Thyroid gland (tissue), 4 donors: ENCODE data around the gene VAMP8. TPM values are rescaled to one million over a fixed set of nuclear protein-coding genes. Genes with fewer than 3 reads are reported as not detected.

Experiments
- DNase-seq, 2 donors: peaks; one replicate each; pipeline ENCODE4 v3.0.0-alpha.2; 2019
- H3K27ac ChIP-seq, 3 donors: fragments of 200-600 bp; sonication (generic); 1 replicate in 2 of 3; 2 replicates in 1 of 3; pipeline ENCODE4 v1.5.1; 2016 to 2019; ENCODE audit warnings: mild to moderate bottlenecking in 1 of 3, moderate library complexity in 1 of 3
- H3K27me3 ChIP-seq: fragments of 200-600 bp; sonication (generic); one replicate; pipeline ENCODE4 v1.5.1; 2019
- H3K36me3 ChIP-seq, 2 donors: fragments of 200-600 bp; sonication (generic); one replicate each; pipeline ENCODE4 v1.5.1; 2016 to 2019
- H3K4me1 ChIP-seq, 2 donors: fragments of 200-600 bp; sonication (generic); one replicate each; pipeline ENCODE4 v1.5.1; 2017 to 2019
- H3K4me3 ChIP-seq, 3 donors: fragments of 200-600 bp; sonication (generic); replicated peaks in 1 of 3; 1 replicate in 2 of 3; 2 replicates in 1 of 3; pipeline ENCODE4 v1.5.1; 2016; ENCODE audit warnings: mild to moderate bottlenecking in 1 of 3
- H3K9me3 ChIP-seq: fragments of 200-600 bp; sonication (generic); one replicate; pipeline ENCODE4 v1.5.1; 2017
- POLR2A ChIP-seq, 2 donors: fragments of 450-650 bp; IDR thresholded peaks; one replicate each; pipeline ENCODE4 v1.6.1; 2017; ENCODE audit warnings: antibody characterized with exemption in 2 of 2, mild to moderate bottlenecking in 2 of 2, moderate library complexity in 1 of 2
- WGBS, 2 donors: methylation state at CpG; one replicate each; pipeline ENCODE4 v1.1.5; 2017; 5-methylcytosine and 5-hydroxymethylcytosine counted together
- intact Hi-C: fragments of 100-400 bp; cut with DNase I; formaldehyde crosslinking; loops from one replicate; pipeline ENCODE4 v1.15.1; 2023
- total RNA-seq, 4 donors: library from RNA; depleted of rRNA; stranded (reverse); fragments of >200 nt; gene quantifications; one replicate each; pipeline ENCODE4 v1.2.3, GENCODE V29; 2016
- TF ChIP-seq, protein P1 (sequence below), 6 experiments: fragments of 200-600 bp in 3 of 6; fragments of 450-650 bp in 3 of 6; sonication (generic) in 3 of 6; IDR thresholded peaks; one replicate each; pipeline ENCODE4 v1.5.1; 2016 to 2019; ENCODE audit warnings: antibody characterized with exemption in 6 of 6, mild to moderate bottlenecking in 2 of 6, inconsistent platforms in 1 of 6, moderate library complexity in 1 of 6

Gene VAMP8
- total RNA-seq, 4 donors from 2014 or later, result 89.6 to 171 (median 121) TPM

DNA sequence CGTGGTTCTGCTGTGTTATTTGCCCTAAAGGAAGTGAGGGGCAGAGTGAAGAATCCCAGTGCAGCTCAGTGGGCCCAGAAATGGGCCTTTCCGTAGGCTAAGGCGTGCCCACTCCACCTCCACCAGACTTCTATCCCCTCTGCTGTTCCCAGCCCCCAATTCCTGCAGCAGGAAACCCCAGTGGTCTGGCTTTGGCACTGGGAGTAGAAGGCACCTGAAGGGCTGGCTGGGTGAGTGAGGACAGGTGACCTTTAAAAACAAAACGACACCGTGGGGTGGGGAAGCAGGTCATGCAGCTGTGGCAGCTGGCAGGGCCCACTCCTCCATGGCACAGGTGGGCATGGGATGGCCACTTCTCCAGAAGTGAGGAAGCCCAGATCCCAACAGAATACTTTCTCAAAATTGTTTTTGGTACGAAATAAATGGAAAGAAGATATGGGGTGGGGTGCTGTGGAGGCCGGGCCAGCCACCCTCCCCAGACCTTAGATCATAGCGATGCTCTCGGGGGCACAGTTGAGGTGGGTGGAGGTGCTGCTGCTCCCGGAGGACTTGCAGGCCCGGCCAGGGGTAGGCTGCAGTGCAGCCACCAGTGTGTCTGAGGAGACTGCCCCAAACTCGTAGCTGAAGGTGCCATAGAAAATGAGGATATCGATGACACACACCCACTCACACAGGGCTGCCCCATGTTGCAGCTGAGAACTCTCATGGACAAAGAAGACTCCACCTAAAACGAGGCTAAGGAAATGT is 21.4 kb downstream of the VAMP8 start:
- H3K4me3 ChIP-seq, result no peak overlapping the region
- H3K27ac ChIP-seq, result no peak overlapping the region
- no peaks in the 10 kb centered on the region for H3K27me3 ChIP-seq
- intact Hi-C loops, result no loop called here
- H3K9me3 ChIP-seq, result no peaks in the 10 kb centered on the region
- H3K36me3 ChIP-seq, result peaks cover 6 to 12% of the 10 kb centered on the region in 2 donors
- no peak for DNase-seq
- WGBS, 2 donors, result 79 to 81% methylated on average over 14 of the region's 14 CpGs
- TF ChIP-seq, protein P1, sequence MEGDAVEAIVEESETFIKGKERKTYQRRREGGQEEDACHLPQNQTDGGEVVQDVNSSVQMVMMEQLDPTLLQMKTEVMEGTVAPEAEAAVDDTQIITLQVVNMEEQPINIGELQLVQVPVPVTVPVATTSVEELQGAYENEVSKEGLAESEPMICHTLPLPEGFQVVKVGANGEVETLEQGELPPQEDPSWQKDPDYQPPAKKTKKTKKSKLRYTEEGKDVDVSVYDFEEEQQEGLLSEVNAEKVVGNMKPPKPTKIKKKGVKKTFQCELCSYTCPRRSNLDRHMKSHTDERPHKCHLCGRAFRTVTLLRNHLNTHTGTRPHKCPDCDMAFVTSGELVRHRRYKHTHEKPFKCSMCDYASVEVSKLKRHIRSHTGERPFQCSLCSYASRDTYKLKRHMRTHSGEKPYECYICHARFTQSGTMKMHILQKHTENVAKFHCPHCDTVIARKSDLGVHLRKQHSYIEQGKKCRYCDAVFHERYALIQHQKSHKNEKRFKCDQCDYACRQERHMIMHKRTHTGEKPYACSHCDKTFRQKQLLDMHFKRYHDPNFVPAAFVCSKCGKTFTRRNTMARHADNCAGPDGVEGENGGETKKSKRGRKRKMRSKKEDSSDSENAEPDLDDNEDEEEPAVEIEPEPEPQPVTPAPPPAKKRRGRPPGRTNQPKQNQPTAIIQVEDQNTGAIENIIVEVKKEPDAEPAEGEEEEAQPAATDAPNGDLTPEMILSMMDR (IDR thresholded peaks at IDR 0.05), result no peak
- TF ChIP-seq POLR2A (IDR thresholded peaks at IDR 0.05), result no peak
- H3K4me1 ChIP-seq, result peaks cover 30 to 40% of the 10 kb centered on the region in 2 donors

GRCh38 chr2:85599468-85600234 is 22.3 kb downstream of the VAMP8 start:
- Histone ChIP-seq H3K4me1 (peaks cover 33 to 40% of the 10 kb centered on the region in 2 donors), H3K4me3 (no peak overlapping the region), H3K36me3 (peaks cover 6 to 12% of the 10 kb centered on the region in 2 donors), H3K27ac (no peak overlapping the region), H3K9me3 (no peaks in the 10 kb centered on the region), H3K27me3 (no peaks in the 10 kb centered on the region)
- WGBS, 2 donors, result 81 to 82% methylated on average over 10 to 17 of the region's 17 CpGs
- intact Hi-C loops, result no loop called here
- TF ChIP-seq, protein P1 (IDR thresholded peaks at IDR 0.05), result no peak
- no peak for TF ChIP-seq POLR2A (IDR thresholded peaks at IDR 0.05)
- no peak for DNase-seq

DNA sequence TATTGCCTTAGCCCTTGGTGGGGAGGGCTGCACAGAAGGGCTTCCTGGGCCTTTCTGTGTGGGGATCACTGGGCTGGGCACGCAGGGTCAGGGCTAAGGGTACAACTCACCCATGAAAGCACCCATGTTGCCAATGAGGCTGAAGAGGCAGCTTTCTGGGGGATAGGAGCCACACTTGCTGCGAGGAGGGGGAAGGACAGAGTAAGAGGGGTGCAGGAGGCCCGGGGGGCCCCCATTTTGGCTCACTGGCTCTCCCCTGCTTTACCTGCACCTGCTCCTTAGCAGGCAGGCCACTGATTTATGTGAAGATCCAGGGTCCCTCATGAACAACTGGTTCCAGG is 22.8 kb downstream of the VAMP8 start:
- intact Hi-C loops, result no loop called here
- Histone ChIP-seq H3K36me3 (peaks cover 6 to 12% of the 10 kb centered on the region in 2 donors), H3K4me3 (no peak overlapping the region), H3K27me3 (no peaks in the 10 kb centered on the region), H3K4me1 (peaks cover 30 to 43% of the 10 kb centered on the region in 2 donors), H3K9me3 (no peaks in the 10 kb centered on the region), H3K27ac (no peak overlapping the region)
- 81 to 89% methylated on average over 2 to 3 of the region's 3 CpGs for WGBS, 2 donors
- TF ChIP-seq, protein P1 (IDR thresholded peaks at IDR 0.05), result no peak
- no peak for TF ChIP-seq POLR2A (IDR thresholded peaks at IDR 0.05)
- DNase-seq, result no peak

DNA sequence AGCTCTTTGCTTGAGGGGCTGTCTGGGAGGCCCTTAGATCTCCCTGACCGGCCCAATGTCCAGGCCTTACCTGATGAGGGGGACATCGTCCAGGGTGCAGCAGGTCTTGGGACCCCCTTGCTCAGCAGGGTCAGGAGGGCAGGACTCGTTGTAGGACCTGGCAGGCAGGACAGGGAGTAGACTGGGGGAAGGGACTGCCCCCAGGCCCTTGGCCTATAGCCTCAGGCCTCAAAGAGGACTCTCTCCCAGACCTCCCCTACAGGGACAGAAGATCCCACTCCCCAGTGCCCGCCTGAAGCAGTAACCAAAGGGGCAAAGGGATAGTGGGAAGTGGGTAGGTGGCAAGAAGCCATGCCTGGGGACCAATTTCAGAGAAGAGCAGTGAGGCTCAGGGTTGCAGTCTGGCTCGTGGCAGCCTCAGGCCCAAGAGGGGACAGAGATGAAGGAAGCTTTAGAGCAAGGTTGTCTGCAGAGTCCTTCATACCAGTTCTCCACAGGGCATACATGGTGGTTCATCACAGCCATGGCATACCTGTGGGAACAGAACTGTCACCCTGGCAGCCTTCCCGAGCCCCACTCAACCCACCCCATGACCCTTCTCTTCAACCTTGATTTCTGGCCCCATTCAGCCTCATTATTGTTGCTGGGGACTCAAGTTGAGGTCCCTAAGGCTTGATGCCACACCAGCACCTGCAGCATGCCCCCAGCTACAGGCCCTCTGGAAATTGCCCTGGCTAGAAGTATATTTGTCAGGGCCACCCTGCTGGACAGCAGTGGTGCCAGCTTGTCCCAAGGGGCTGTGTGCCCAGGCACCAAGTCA is 23.8 kb downstream of the VAMP8 start:
- Histone ChIP-seq H3K36me3 (peaks cover 6 to 12% of the 10 kb centered on the region in 2 donors), H3K27ac (peak overlapping the region; percentile 42 to 76 (median 63)), H3K4me3 (peak overlapping the region in 2 of 3 donors; percentile 51 to 60), H3K9me3 (no peaks in the 10 kb centered on the region), H3K4me1 (peaks cover 35 to 52% of the 10 kb centered on the region in 2 donors), H3K27me3 (no peaks in the 10 kb centered on the region)
- no peak for TF ChIP-seq POLR2A (IDR thresholded peaks at IDR 0.05)
- TF ChIP-seq, protein P1 (IDR thresholded peaks at IDR 0.05), result no peak
- intact Hi-C loops, result no loop called here
- no peak for DNase-seq
- 79% methylated on average over 3 to 5 of the region's 6 CpGs for WGBS, 2 donors
